ENCODE results near the gene SH3D21. TPM values are rescaled to one million over a fixed set of nuclear protein-coding genes. Genes with fewer than 3 reads are reported as not detected.

SH3D21 gene
- 1.5 and 2.5 TPM in 2 replicates for total RNA-seq

DNA sequence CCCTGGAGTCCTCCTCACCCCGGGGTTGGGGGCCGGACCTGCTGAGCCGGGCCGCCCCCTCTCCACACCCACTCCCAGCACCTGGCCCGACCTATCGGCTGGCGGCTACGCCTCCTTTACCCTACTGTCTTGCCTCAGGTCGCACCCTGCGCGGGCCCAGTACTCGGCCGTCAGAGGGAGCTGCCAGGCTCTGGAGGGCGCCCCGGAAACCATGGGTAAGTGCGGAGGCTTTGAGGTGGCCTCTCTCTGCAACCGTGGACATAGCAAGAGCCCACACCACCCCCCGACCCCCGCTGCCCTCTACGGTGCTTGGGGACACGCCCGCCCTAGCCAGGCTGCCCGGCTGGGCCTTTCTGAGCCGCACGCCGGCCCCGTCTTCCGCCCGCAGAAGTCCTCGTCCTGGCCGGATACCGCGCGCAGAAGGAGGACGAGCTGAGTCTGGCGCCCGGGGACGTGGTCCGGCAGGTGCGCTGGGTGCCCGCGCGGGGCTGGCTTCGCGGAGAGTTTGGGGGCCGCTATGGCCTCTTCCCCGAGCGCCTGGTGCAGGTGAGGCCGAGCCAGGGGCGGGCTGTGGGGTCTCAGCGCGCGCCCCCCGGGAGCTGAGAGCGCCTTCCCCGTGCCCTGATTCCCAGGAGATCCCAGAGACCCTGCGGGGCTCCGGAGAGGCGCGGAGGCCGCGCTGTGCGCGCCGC, at the start of gene SH3D21:
Gene SH3D21, plus strand, starts transcription at position 159 of the 692 bp plus-strand sequence. Its CDS starts 53 bp downstream, at position 212.

DNA sequence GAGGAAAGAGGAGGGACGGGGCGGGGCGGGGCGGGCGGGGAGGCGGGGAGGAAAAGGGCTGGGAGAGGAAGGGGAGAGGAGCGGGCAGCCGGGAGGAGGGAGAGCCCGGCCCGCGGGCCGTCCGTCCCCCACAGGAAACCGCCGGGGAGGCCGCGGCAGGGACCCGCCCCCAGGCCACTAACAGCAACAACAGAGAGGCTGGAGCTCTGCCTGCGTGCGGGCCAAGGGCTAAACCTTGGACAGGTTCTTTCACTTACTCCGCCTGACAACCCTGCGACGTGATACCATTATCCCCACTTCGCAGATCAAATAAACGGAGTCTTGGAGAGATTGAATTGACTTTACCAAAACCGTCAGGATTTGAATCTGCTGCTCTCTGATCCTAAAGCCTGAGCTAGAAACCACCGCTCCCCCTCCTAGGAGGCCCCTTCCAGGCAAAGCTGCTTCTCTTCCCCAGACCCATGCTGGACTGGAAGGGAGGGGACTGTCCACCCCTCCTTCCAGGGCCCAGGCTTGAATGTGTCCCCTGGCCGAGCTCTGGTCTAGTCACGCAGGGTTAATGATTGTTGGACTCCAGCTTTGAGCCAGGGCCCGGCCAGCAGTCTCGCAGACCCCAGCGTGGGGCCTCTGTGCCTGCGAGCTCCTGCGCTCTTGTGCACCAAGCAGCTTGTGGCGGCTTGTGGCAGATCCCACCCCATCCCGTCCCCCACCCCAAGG, 17.6 kb downstream of the SH3D21 start, which contains the start of gene EVA1B:
Gene EVA1B, minus strand, starts transcription at position 10 of the 717 bp plus-strand sequence. CDS start 608 bp downstream, outside the sequence.

Other genes starting within 250 kb of the SH3D21 start
- under 0.01 and 0.09 TPM in 2 replicates for gene TEKT2, start 222.3 kb upstream of the SH3D21 start, total RNA-seq
- 18.7 and 21.0 TPM in 2 replicates for gene ADPRS, start 217.5 kb upstream of the SH3D21 start, total RNA-seq
- gene COL8A2, start 181.1 kb upstream of the SH3D21 start, total RNA-seq = 3.0 and 8.0 TPM in 2 replicates
- gene TRAPPC3, start 156.9 kb upstream of the SH3D21 start, total RNA-seq = 70.9 and 72.6 TPM in 2 replicates
- gene MAP7D1, start 150.2 kb upstream of the SH3D21 start, total RNA-seq = 53.5 and 54.1 TPM in 2 replicates
- gene THRAP3, start 81.9 kb upstream of the SH3D21 start, total RNA-seq = 43.3 and 72.5 TPM in 2 replicates
- gene EVA1B, start 17.3 kb downstream of the SH3D21 start, total RNA-seq = 113 and 186 TPM in 2 replicates
- gene STK40, start 79.6 kb downstream of the SH3D21 start, total RNA-seq = 9.6 and 11.5 TPM in 2 replicates
- gene LSM10, start 91.5 kb downstream of the SH3D21 start, total RNA-seq = 10.6 and 14.3 TPM in 2 replicates
- 12.0 and 15.3 TPM in 2 replicates for gene OSCP1, start 144.1 kb downstream of the SH3D21 start, total RNA-seq
- gene MRPS15, start 158.0 kb downstream of the SH3D21 start, total RNA-seq = 31.9 and 59.6 TPM in 2 replicates
- gene CSF3R, start 176.5 kb downstream of the SH3D21 start, total RNA-seq = under 0.01 TPM in 2 replicates

Measured in bronchial smooth muscle cell (primary cell).